ENCODE data around the gene GPR135. TPM values are rescaled to one million over a fixed set of nuclear protein-coding genes. Genes with fewer than 3 reads are reported as not detected.
A peak's percentile ranks its signal among the peaks of the same experiment; 100 is the strongest.

GPR135 gene
- total RNA-seq, 1 experiment from 2014 or later = 0.52 TPM

- Histone ChIP-seq H3K9me3 (no peaks in the 10 kb centered on the region), H3K4me3 (ENCODE audit: low read depth, low read length) (no peak overlapping the region), H3K4me1 (no peaks in the 10 kb centered on the region; the same call in 1 of the 2 replicates), H3K27me3 (replicated peaks; ENCODE audit: control insufficient read depth, insufficient read depth, low read length) (no peaks in the 10 kb centered on the region), H3K36me3 (ENCODE audit: control insufficient read depth, insufficient read depth, low read length) (no peaks in the 10 kb centered on the region)
- no peaks in the 10 kb centered on the region for H3K36me3 Mint-ChIP-seq (ENCODE audit: insufficient read depth, unreplicated experiment)
- ChIA-PET POLR2A (interaction anchor here (0.8 kb wide), 1 partner anchor 742 kb away, joined by 6 read pairs; the partner anchor contains the start of gene PPM1A), CTCF (interaction anchor here (0.5 to 2.1 kb wide), 14 partner anchors 14 to 422 kb away, joined by 3 to 33 read pairs (median 6); partner anchors contain the start of genes CCDC175, JKAMP and L3HYPDH)
- H3K4me1 Mint-ChIP-seq (ENCODE audit: low read depth, unreplicated experiment) = peaks cover 12% of the 10 kb centered on the region
- peak; percentile 78 to 81 for DNase-seq
- no peaks in the 10 kb centered on the region for H3K9me3 Mint-ChIP-seq (ENCODE audit: unreplicated experiment)
- no TSS peak for BruUV-seq (replicated peaks)
- intact Hi-C loops (cut with micrococcal nuclease; ENCODE audit: unreplicated experiment) = loop anchor here (1.0 to 10.0 kb wide), 5 partner anchors 63 to 678 kb away; partner anchors contain the start of gene CCDC175
- no peak overlapping the region for H3K4me3 Mint-ChIP-seq (ENCODE audit: unreplicated experiment)
- TF ChIP-seq CTCF (IDR thresholded peaks at IDR 0.05; ENCODE audit: insufficient read depth in 1 of 2, low read depth in 1 of 2, low read length in 1 of 2, severe bottlenecking in 1 of 2, unreplicated experiment in 1 of 2) = peak; percentile 75 to 98
- no peak overlapping the region for H3K27ac Mint-ChIP-seq (ENCODE audit: unreplicated experiment)
- H3K27me3 Mint-ChIP-seq (ENCODE audit: insufficient read depth, unreplicated experiment) = no peaks in the 10 kb centered on the region
Measured at GRCh38 chr14:59507063-59507751, 42.0 kb upstream of the GPR135 start.

- no peak for DNase-seq
- intact Hi-C loops (cut with micrococcal nuclease; ENCODE audit: unreplicated experiment) = loop anchor here (10.0 kb wide), 1 partner anchor 682 kb away; no protein-coding TSS in a partner anchor
- H3K9me3 Mint-ChIP-seq (ENCODE audit: unreplicated experiment) = no peaks in the 10 kb centered on the region
- Histone ChIP-seq H3K4me3 (ENCODE audit: low read depth, low read length) (no peak overlapping the region), H3K27me3 (replicated peaks; ENCODE audit: control insufficient read depth, insufficient read depth, low read length) (no peaks in the 10 kb centered on the region), H3K36me3 (ENCODE audit: control insufficient read depth, insufficient read depth, low read length) (no peaks in the 10 kb centered on the region), H3K4me1 (no peaks in the 10 kb centered on the region), H3K9me3 (no peaks in the 10 kb centered on the region)
- BruUV-seq (replicated peaks) = no TSS peak
- H3K4me1 Mint-ChIP-seq (ENCODE audit: low read depth, unreplicated experiment) = peaks cover 5% of the 10 kb centered on the region
- no peaks in the 10 kb centered on the region for H3K36me3 Mint-ChIP-seq (ENCODE audit: insufficient read depth, unreplicated experiment)
- H3K4me3 Mint-ChIP-seq (ENCODE audit: unreplicated experiment) = no peak overlapping the region
- H3K27ac Mint-ChIP-seq (ENCODE audit: unreplicated experiment) = no peak overlapping the region
- CTCF ChIA-PET = no interaction called here
- TF ChIP-seq CTCF (IDR thresholded peaks at IDR 0.05; ENCODE audit: insufficient read depth in 1 of 2, low read depth in 1 of 2, low read length in 1 of 2, severe bottlenecking in 1 of 2, unreplicated experiment in 1 of 2) = no peak
- POLR2A ChIA-PET = no interaction called here
- H3K27me3 Mint-ChIP-seq (ENCODE audit: insufficient read depth, unreplicated experiment) = no peaks in the 10 kb centered on the region
Measured at GRCh38 chr14:59503256-59503655, 38.1 kb upstream of the GPR135 start.

GRCh38 chr14:59500732-59501131 is 35.6 kb upstream of the GPR135 start:
- Mint-ChIP-seq H3K36me3 (ENCODE audit: insufficient read depth, unreplicated experiment) (peaks cover 7% of the 10 kb centered on the region), H3K27ac (ENCODE audit: unreplicated experiment) (no peak overlapping the region), H3K27me3 (ENCODE audit: insufficient read depth, unreplicated experiment) (no peaks in the 10 kb centered on the region), H3K4me3 (ENCODE audit: unreplicated experiment) (no peak overlapping the region), H3K9me3 (ENCODE audit: unreplicated experiment) (no peaks in the 10 kb centered on the region), H3K4me1 (ENCODE audit: low read depth, unreplicated experiment) (no peaks in the 10 kb centered on the region)
- Histone ChIP-seq H3K4me1 (no peaks in the 10 kb centered on the region), H3K27me3 (replicated peaks; ENCODE audit: control insufficient read depth, insufficient read depth, low read length) (no peaks in the 10 kb centered on the region), H3K9me3 (no peaks in the 10 kb centered on the region), H3K36me3 (ENCODE audit: control insufficient read depth, insufficient read depth, low read length) (no peaks in the 10 kb centered on the region), H3K4me3 (ENCODE audit: low read depth, low read length) (no peak overlapping the region)
- POLR2A ChIA-PET = no interaction called here
- intact Hi-C loops (cut with micrococcal nuclease; ENCODE audit: unreplicated experiment) = loop anchor here (10.0 kb wide), 1 partner anchor 684 kb away; no protein-coding TSS in a partner anchor
- no peak for TF ChIP-seq CTCF (IDR thresholded peaks at IDR 0.05; ENCODE audit: insufficient read depth in 1 of 2, low read depth in 1 of 2, low read length in 1 of 2, severe bottlenecking in 1 of 2, unreplicated experiment in 1 of 2)
- BruUV-seq (replicated peaks) = no TSS peak
- DNase-seq = no peak
- CTCF ChIA-PET = no interaction called here
